Gastroesophageal sphincter (tissue), 3 donors: ENCODE measurements around the gene CX3CL1.

ENCODE experiments used
- EP300 ChIP-seq: sonication (generic); formaldehyde crosslinking; IDR thresholded peaks from one replicate; pipeline ENCODE4 v1.6.1; 2017; ENCODE audit warnings: antibody characterized with exemption, mild to moderate bottlenecking
- POLR2A ChIP-seq, 2 donors: fragments of 450-650 bp; IDR thresholded peaks; one replicate each; pipeline ENCODE4 v1.6.1; 2017; ENCODE audit warnings: antibody characterized with exemption in 2 of 2, mild to moderate bottlenecking in 2 of 2, moderate library complexity in 1 of 2
- POLR2AphosphoS5 ChIP-seq: sonication (generic); formaldehyde crosslinking; IDR thresholded peaks from one replicate; pipeline ENCODE4 v1.6.1; 2017; ENCODE audit warnings: antibody characterized with exemption
- TF ChIP-seq, protein P1 (sequence below), 4 experiments: fragments of 200-600 bp in 2 of 4; fragments of 450-650 bp in 2 of 4; sonication (generic) in 1 of 4; IDR thresholded peaks; one replicate each; pipeline ENCODE4 v1.5.1; 2017 to 2019; ENCODE audit warnings: antibody characterized with exemption in 4 of 4, mild to moderate bottlenecking in 2 of 4, moderate library complexity in 2 of 4

DNA sequence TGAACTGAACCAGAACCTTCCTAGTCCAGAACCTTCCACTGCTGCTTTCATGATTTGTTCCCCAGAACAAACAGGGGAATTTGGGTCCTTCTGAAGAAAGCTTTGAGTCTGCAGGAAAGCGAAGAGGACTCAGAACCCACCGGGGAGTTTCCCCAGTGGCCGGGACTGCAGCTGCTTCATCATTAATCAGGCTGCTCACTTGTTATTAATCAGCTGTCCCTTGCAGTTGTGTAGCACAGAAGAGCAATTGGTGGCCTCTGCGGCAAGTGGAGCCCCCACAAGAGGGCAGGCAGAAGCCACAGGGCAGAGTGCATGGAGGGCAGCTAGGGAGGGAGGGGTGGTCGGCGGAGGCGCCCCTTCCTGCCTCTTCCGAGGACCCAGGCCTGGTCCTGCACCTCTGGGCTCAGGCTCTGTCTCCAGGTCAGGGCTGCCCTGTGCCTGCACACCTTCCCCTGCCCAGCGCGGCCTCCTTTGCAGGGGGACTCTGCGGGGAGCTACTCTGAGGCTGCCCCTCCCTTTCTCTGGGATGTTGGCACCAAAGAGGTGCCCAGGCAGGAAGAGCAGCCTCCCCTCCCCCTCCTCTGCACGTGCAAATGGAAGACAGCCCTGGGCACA lies 39.2 kb downstream of the CX3CL1 start:
- TF ChIP-seq POLR2A (IDR thresholded peaks at IDR 0.05) = no peak
- TF ChIP-seq, protein P1, sequence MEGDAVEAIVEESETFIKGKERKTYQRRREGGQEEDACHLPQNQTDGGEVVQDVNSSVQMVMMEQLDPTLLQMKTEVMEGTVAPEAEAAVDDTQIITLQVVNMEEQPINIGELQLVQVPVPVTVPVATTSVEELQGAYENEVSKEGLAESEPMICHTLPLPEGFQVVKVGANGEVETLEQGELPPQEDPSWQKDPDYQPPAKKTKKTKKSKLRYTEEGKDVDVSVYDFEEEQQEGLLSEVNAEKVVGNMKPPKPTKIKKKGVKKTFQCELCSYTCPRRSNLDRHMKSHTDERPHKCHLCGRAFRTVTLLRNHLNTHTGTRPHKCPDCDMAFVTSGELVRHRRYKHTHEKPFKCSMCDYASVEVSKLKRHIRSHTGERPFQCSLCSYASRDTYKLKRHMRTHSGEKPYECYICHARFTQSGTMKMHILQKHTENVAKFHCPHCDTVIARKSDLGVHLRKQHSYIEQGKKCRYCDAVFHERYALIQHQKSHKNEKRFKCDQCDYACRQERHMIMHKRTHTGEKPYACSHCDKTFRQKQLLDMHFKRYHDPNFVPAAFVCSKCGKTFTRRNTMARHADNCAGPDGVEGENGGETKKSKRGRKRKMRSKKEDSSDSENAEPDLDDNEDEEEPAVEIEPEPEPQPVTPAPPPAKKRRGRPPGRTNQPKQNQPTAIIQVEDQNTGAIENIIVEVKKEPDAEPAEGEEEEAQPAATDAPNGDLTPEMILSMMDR (IDR thresholded peaks at IDR 0.05) = no peak
- TF ChIP-seq EP300 = no peak
- TF ChIP-seq POLR2AphosphoS5 = no peak
